Right lobe of liver (tissue), 6 donors: ENCODE measurements around the gene KCNK4. TPM values are rescaled to one million over a fixed set of nuclear protein-coding genes. Genes with fewer than 3 reads are reported as not detected.
A peak's percentile ranks its signal among the peaks of the same experiment; 100 is the strongest.

ENCODE experiments used
- ATAC-seq, 4 donors: fragments of 200-7000 bp; cut with Tn5 transposase; one replicate each; pipeline ENCODE4 v1.9.1; 2020; ENCODE audit warnings: mild to moderate bottlenecking in 4 of 4, moderate library complexity in 4 of 4
- DNase-seq, 3 donors: peaks; one replicate each; pipeline ENCODE4 v3.0.0-alpha.2; 2020
- H3K27ac ChIP-seq, 3 donors: fragments of 200-600 bp; one replicate each; pipeline ENCODE4 v1.8.0; 2022
- H3K27me3 ChIP-seq, 2 donors: fragments of 200-600 bp; one replicate each; pipeline ENCODE4 v1.8.0; 2022
- H3K36me3 ChIP-seq, 4 donors: fragments of 200-600 bp; sonication (generic) in 1 of 4; one replicate each; pipeline versions ENCODE4 v1.5.1 to v1.8.0; 2017 to 2022; ENCODE audit warnings: control low read depth in 1 of 4
- H3K4me1 ChIP-seq, 4 donors: fragments of 200-600 bp; sonication (generic) in 1 of 4; one replicate each; pipeline versions ENCODE4 v1.5.1 to v1.8.0; 2017 to 2022; ENCODE audit warnings: control low read depth in 1 of 4
- H3K4me3 ChIP-seq, 3 donors: fragments of 200-600 bp; one replicate each; pipeline ENCODE4 v1.8.0; 2022
- H3K9me3 ChIP-seq, 4 donors: fragments of 200-600 bp; sonication (generic) in 1 of 4; one replicate each; pipeline versions ENCODE4 v1.5.1 to v1.8.0; 2017 to 2022; ENCODE audit warnings: control low read depth in 1 of 4
- POLR2A ChIP-seq: fragments of 450-650 bp; IDR thresholded peaks from one replicate; pipeline ENCODE4 v1.6.1; 2017; ENCODE audit warnings: antibody characterized with exemption, mild to moderate bottlenecking
- WGBS: methylation state at CpG from one replicate; pipeline ENCODE4 v1.1.6; 2018; ENCODE audit warnings: low coverage, low lambda C conversion rate; ENCODE audit not compliant: insufficient coverage; ENCODE audit errors: missing lambda C conversion rate; 5-methylcytosine and 5-hydroxymethylcytosine counted together
- intact Hi-C, 2 donors: fragments of 100-400 bp; cut with DNase I; formaldehyde crosslinking; loops; one replicate each; pipeline versions ENCODE4 v1.11.2 to v1.14.1; 2022
- total RNA-seq, 6 experiments: library from RNA; depleted of rRNA in 2 of 6; stranded (reverse); fragments of >200 nt in 2 of 6; fragmentation: NEBNext Ultra II Directional in 3 of 6; extraction: Animal tissue kit (Norgen Biotek cat#: 25700) in 3 of 6; gene quantifications; one replicate each; pipeline versions ENCODE4 v1.1.0 to v1.2.4, GENCODE V29; 2016 to 2023
- TF ChIP-seq, protein P1 (sequence below), 4 donors: fragments of 200-600 bp in 3 of 4; fragments of 450-650 bp in 1 of 4; IDR thresholded peaks; one replicate each; pipeline versions ENCODE4 v1.5.1 to v1.8.0; 2016 to 2022; ENCODE audit warnings: antibody characterized with exemption in 4 of 4, mild to moderate bottlenecking in 2 of 4
- donor health status: DM: no; HTN: yes; CAD: no.
- donor health status: DM: no; HTN: no; CAD: no.
- donor health status: DM: no; HTN: no; CAD: no.
- donor health status: DM: no; HTN: yes; CAD: no.
- donor health status: DM: no; HTN: yes; CAD: no.

KCNK4 gene
- total RNA-seq, 6 experiments from 2014 or later, result not detected

GRCh38 chr11:64252003-64252872, 38.9 kb upstream of the KCNK4 start:
- peak in 1 of 3 donors; percentile 44 for DNase-seq
- peak overlapping the region; percentile 72 to 87 (median 85) for H3K4me3 ChIP-seq
- peaks cover 0 to 5% (median 0%) of the 10 kb centered on the region in 4 donors for H3K36me3 ChIP-seq
- H3K4me1 ChIP-seq, result peaks cover 0 to 25% (median 12%) of the 10 kb centered on the region in 4 donors
- intact Hi-C loops, result no loop called here
- WGBS, result 11% methylated on average over 19 of the region's 23 CpGs
- H3K27ac ChIP-seq, result peak overlapping the region; percentile 44 to 69 (median 63)
- H3K9me3 ChIP-seq, result no peaks in the 10 kb centered on the region
- TF ChIP-seq, protein P1, sequence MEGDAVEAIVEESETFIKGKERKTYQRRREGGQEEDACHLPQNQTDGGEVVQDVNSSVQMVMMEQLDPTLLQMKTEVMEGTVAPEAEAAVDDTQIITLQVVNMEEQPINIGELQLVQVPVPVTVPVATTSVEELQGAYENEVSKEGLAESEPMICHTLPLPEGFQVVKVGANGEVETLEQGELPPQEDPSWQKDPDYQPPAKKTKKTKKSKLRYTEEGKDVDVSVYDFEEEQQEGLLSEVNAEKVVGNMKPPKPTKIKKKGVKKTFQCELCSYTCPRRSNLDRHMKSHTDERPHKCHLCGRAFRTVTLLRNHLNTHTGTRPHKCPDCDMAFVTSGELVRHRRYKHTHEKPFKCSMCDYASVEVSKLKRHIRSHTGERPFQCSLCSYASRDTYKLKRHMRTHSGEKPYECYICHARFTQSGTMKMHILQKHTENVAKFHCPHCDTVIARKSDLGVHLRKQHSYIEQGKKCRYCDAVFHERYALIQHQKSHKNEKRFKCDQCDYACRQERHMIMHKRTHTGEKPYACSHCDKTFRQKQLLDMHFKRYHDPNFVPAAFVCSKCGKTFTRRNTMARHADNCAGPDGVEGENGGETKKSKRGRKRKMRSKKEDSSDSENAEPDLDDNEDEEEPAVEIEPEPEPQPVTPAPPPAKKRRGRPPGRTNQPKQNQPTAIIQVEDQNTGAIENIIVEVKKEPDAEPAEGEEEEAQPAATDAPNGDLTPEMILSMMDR (IDR thresholded peaks at IDR 0.05), result no peak
- no peak for TF ChIP-seq POLR2A
- ATAC-seq, result peak in 3 of 4 donors; percentile 1 to 16 (median 12)
- no peaks in the 10 kb centered on the region for H3K27me3 ChIP-seq

DNA sequence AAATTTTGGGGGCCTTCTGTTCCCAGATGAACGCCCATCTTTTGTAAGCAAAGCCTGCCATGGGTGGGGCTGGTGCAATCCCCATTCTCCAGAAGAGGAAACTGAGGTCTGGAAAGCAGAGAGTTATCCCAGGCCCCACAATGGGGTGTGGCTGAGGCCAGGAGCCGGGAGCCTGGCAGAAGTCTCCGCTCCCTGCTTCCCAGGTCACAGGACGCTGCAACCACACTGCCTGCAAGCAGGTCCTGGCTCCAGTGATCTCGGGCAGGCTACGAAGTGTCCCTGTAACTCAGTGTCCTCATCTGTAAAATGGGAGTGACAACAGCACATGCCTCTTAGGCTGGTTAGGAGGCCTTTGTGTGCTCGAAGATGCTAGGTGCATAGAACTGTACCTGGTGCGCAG, 38.1 kb upstream of the KCNK4 start:
- H3K27me3 ChIP-seq, result no peaks in the 10 kb centered on the region
- H3K4me3 ChIP-seq, result no peak overlapping the region
- no peak overlapping the region for H3K27ac ChIP-seq
- DNase-seq (no peak), ATAC-seq (no peak)
- intact Hi-C loops, result no loop called here
- no peaks in the 10 kb centered on the region for H3K9me3 ChIP-seq
- peaks cover 0 to 20% (median 10%) of the 10 kb centered on the region in 4 donors for H3K4me1 ChIP-seq
- 71% methylated on average over 6 of the region's 8 CpGs for WGBS
- peaks cover 0 to 5% (median 0%) of the 10 kb centered on the region in 4 donors for H3K36me3 ChIP-seq
- TF ChIP-seq, protein P1 (IDR thresholded peaks at IDR 0.05), result no peak
- no peak for TF ChIP-seq POLR2A

- WGBS, result 61% methylated on average over 3 of the region's 5 CpGs
- Histone ChIP-seq H3K4me1 (peaks cover 0 to 20% (median 10%) of the 10 kb centered on the region in 4 donors), H3K9me3 (no peaks in the 10 kb centered on the region), H3K36me3 (peaks cover 0 to 5% (median 0%) of the 10 kb centered on the region in 4 donors), H3K4me3 (no peak overlapping the region), H3K27me3 (no peaks in the 10 kb centered on the region), H3K27ac (no peak overlapping the region)
- intact Hi-C loops, result no loop called here
- no peak for DNase-seq
- TF ChIP-seq, protein P1 (IDR thresholded peaks at IDR 0.05), result no peak
- TF ChIP-seq POLR2A, result no peak
- ATAC-seq, result no peak
These were observed 37.6 kb upstream of the KCNK4 start for GRCh38 chr11:64253481-64253880.

DNA sequence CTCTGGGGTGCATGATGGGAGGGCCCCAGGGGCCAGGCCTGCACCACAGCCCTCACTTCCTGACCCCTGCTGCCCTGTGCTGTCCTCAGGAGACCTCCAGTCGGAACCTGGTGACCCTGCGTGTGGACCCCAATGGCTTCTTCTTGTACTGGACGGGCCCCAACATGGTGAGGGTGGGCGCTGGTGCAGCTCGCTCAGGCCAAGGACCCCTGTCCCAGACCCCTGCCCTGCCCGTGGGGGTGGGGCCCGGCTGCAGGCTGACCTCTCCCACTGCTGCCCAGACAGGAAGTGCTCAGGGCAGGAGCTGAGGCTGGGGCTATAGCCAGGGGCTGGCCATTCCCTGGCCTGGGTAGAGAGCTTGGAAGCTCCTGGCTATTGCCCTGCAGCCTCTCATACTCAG, 36.8 kb upstream of the KCNK4 start:
- Histone ChIP-seq H3K27me3 (no peaks in the 10 kb centered on the region), H3K36me3 (peaks cover 0 to 5% (median 0%) of the 10 kb centered on the region in 4 donors), H3K9me3 (no peaks in the 10 kb centered on the region), H3K27ac (no peak overlapping the region), H3K4me3 (no peak overlapping the region), H3K4me1 (peaks cover 0 to 18% (median 8%) of the 10 kb centered on the region in 4 donors)
- TF ChIP-seq POLR2A, result no peak
- TF ChIP-seq, protein P1 (IDR thresholded peaks at IDR 0.05), result no peak
- WGBS, result no CpG with 5 or more reads among the region's 7 CpGs
- intact Hi-C loops, result no loop called here
- ATAC-seq (no peak), DNase-seq (no peak)
